AG09319 (cell line): ENCODE data around the gene RELN.

ENCODE experiments used
- DNase-seq: peaks from one replicate; pipeline ENCODE4 v3.0.0-alpha.2; 2010; ENCODE audit warnings: low read depth; ENCODE audit errors: extremely low read depth
- CTCF ChIP-seq: IDR thresholded peaks from 2 replicates; pipeline ENCODE4 v1.5.1; 2011; ENCODE audit warnings: low read depth, mild to moderate bottlenecking, inconsistent platforms, low read length, moderate library complexity

RELN gene

DNA sequence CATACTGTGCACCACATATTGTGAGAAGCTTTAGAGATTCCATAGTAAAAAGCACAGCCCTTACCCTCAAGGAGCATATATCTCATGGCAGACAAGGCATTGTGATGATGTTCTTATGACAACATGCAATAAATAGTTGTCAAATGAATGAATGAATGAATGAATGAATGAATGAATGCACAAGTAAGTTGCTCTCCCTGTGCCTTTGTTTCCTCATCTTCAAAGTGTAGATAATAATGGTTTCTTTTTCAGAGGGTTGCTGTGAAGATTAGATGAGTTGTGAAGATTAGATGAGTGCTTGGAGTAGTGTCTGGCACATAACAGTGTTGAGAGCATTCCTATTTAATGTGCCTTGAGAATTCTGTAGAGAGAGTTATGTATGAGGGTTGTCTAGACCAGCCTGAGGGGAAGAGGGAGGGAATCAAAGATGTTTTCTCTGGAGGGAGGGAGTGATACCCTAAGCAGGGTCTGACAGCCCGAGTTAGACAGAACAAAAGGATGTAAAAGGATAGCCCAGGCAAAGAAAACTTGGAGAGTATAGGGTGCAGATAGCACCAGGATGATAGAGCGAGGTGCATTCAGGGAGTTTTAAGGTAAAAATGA lies 217.2 kb downstream of the RELN start:
- no peak for DNase-seq
- no peak for TF ChIP-seq CTCF

DNA sequence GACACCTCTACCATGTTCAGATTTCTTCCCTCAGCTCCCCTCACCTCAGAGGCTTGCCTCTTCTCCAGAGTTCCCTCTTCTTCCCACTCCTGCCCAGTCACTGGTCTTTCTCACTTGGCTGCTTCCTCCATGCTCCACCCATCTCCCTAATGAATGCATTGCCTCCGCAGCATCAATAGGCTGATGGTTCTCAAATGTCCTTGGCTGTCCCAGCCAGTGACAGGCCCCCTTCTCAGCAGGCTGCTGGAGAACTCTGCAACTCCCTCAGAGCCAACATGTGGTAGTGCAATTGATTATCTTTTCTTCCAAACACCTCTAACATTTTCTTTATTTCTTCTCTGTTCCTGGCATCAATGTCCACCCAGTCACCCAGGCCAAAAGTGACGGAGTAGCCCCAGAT lies 218.2 kb downstream of the RELN start:
- no peak for TF ChIP-seq CTCF
- no peak for DNase-seq

DNA sequence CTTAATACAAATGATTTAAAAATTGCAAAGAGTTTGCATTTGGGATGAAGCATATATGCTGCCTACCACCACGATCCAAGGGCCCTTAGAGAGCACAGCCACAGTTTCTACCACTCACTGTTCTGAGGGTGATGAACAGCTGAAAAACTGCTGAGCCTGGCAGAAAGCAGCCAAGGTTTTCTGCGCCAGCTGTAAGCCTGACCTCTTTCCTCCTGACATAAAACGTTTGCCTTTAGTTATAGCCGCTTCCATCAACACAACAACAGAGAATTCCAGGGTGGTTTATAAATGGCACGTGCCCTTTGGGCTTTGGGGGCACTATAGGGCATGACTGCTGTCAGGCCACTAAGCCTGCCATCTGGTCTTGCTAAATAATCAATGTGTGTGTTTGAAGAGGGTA lies 222.8 kb downstream of the RELN start:
- DNase-seq = no peak
- no peak for TF ChIP-seq CTCF

GRCh38 chr7:103765901-103766300 lies 223.6 kb downstream of the RELN start:
- no peak for DNase-seq
- no peak for TF ChIP-seq CTCF

DNA sequence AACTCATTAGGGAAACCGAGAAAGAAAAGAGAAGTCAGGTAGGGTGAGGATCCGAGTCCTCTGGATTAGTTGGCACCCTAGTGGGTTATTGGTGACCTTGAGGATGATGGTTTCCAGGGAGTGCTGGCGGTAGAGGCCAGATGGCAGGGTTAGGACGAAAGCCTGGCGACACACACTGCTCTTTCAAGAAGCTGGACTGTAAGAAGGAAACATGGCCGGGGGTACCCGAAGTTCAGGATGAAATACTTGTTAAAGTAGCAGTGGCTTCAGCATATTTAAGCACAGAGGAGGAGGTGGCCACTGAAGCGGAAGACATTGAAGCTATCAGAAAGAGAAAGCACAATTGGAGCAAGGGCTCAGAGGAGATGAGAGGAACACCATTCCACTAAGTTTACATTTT lies 224.6 kb downstream of the RELN start:
- no peak for DNase-seq
- no peak for TF ChIP-seq CTCF

DNA sequence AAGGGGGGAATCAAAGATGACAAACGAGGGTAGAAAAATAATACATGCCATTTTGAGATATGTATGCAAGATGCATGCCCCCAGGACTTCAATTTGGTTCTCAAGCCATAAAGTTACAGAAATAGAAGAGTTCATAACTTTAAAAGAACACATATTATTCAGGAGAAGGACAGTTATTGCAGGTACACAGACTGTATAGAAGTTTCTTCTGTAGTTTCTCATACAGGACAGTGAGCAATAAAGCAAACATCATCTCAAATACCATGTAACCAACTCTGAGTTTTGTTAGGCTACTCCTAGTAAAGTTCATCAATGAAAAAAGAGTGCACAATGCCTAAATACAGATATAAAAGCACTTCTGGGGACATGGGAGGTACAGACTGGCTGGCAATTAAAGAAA lies 226.6 kb downstream of the RELN start:
- no peak for DNase-seq

More for the DNA sequence above, 226.6 kb downstream of the RELN start:
- no peak for TF ChIP-seq CTCF
